NCI-H1436 (cell line): ENCODE measurements around the gene ODR4.
"Not testable (repeated sequence)": the region's sequence is repeated elsewhere in the genome, so short reads cannot be mapped to it uniquely, and the experiment has no call there.

Experiments
- DNase-seq: peaks from one replicate; lab custom pipeline; 2025; lab: John Stamatoyannopoulos, UW

Gene ODR4

GRCh38 chr1:186421446-186421845 is 45.8 kb downstream of the ODR4 start:
- no peak for DNase-seq

- no peak for DNase-seq
These were observed 48.9 kb downstream of the ODR4 start for GRCh38 chr1:186424539-186424938.

- no peak for DNase-seq
These were observed 50.5 kb downstream of the ODR4 start for GRCh38 chr1:186426118-186426517.

GRCh38 chr1:186429017-186429416 is 53.4 kb downstream of the ODR4 start:
- no peak for DNase-seq

GRCh38 chr1:186435336-186435735 is 59.7 kb downstream of the ODR4 start:
- DNase-seq, result no peak

- DNase-seq, result no peak
These were observed 62.9 kb downstream of the ODR4 start for GRCh38 chr1:186438567-186438966.

GRCh38 chr1:186440584-186440983 is 64.9 kb downstream of the ODR4 start:
- DNase-seq, result peak; percentile 17

- DNase-seq, result no peak
These were observed 67.2 kb downstream of the ODR4 start for GRCh38 chr1:186442651-186443375.

GRCh38 chr1:186443638-186444037 is 68.0 kb downstream of the ODR4 start:
- DNase-seq, result no peak

- DNase-seq, result no peak
These were observed 70.5 kb downstream of the ODR4 start for GRCh38 chr1:186446152-186446551.

GRCh38 chr1:186454981-186455380 is 79.3 kb downstream of the ODR4 start:
- DNase-seq, result no peak

GRCh38 chr1:186456729-186457255 is 81.2 kb downstream of the ODR4 start:
- DNase-seq, result no peak

- DNase-seq, result not testable (repeated sequence)
These were observed 83.5 kb downstream of the ODR4 start for GRCh38 chr1:186459161-186459560.

- no peak for DNase-seq
These were observed 85.4 kb downstream of the ODR4 start, which contains the start of gene PDC for GRCh38 chr1:186461014-186461413. PDC (minus strand) TSS chr1:186461114; CDS start chr1:186449459, 11,655 bp downstream.

GRCh38 chr1:186463511-186463910 is 87.9 kb downstream of the ODR4 start:
- no peak for DNase-seq

- DNase-seq, result no peak
These were observed 88.3 kb downstream of the ODR4 start for GRCh38 chr1:186463926-186464325.

- not testable (repeated sequence) for DNase-seq
These were observed 89.9 kb downstream of the ODR4 start for GRCh38 chr1:186465491-186465890.

GRCh38 chr1:186465946-186466345 is 90.3 kb downstream of the ODR4 start:
- no peak for DNase-seq
